ENCODE data around the gene DENND1A. TPM values are rescaled to one million over a fixed set of nuclear protein-coding genes. Genes with fewer than 3 reads are reported as not detected.

DENND1A gene
- total and polyA plus RNA-seq, 2 of the 13 experiments (the other 11 are each of a cell fraction or from before 2014, with no cell fraction given) = 14.8 to 30.1 TPM

GRCh38 chr9:123807251-123807650 is 122.7 kb downstream of the DENND1A start:
- intact Hi-C loops (cut with micrococcal nuclease; ENCODE audit: unreplicated experiment) = no loop called here
- in situ Hi-C loops (cut with HindIII; ENCODE audit: extremely low pct_ligation_motif_present, low pct_unique_long_range_greater_than_20kb) = no loop called here
- no peak for FAIRE-seq

GRCh38 chr9:123806829-123807228 is 123.1 kb downstream of the DENND1A start:
- H3K4me3 ChIP-seq (replicated peaks in 1 of 3; ENCODE audit: insufficient read depth in 1 of 3, low read depth in 2 of 3, low read length in 3 of 3) = no peak overlapping the region
- peaks cover 2% of the 10 kb centered on the region; the same call in 1 of the 2 replicates for H4K20me1 ChIP-seq (ENCODE audit: insufficient read depth, low read length)
- peaks cover 2% of the 10 kb centered on the region for H3K79me2 ChIP-seq (ENCODE audit: insufficient read depth, low read length)
- no peak for ATAC-seq
- in situ Hi-C loops (cut with HindIII; ENCODE audit: extremely low pct_ligation_motif_present, low pct_unique_long_range_greater_than_20kb) = no loop called here
- no TSS peak for BruUV-seq (replicated peaks)
- no peak for DNase-seq (ENCODE audit: low spot score)
- TF ChIP-seq HMG20A (CRISPR knock-in tag; IDR thresholded peaks at IDR 0.05; ENCODE audit: borderline replicate concordance) (no peak), JARID2 (CRISPR knock-in tag; IDR thresholded peaks at IDR 0.05; ENCODE audit: insufficient replicate concordance) (no peak), UBTF (CRISPR knock-in tag; IDR thresholded peaks at IDR 0.05) (no peak), CEBPB (IDR thresholded peaks at IDR 0.05; ENCODE audit: borderline replicate concordance, low read depth, low read length) (0 out of 2 replicates have a peak, but pooled peaks have one; percentile 45)
- H3K27me3 ChIP-seq (ENCODE audit: control insufficient read depth in 1 of 2, insufficient read depth in 2 of 2, low read length in 2 of 2) = no peaks in the 10 kb centered on the region
- no peaks in the 10 kb centered on the region for H3K4me1 ChIP-seq (ENCODE audit: insufficient read depth, low read length)
- POLR2A ChIA-PET = no interaction called here
- H3K9ac ChIP-seq (ENCODE audit: insufficient read depth, low read depth, low read length) = no peak overlapping the region
- no peak for FAIRE-seq
- H3K4me2 ChIP-seq (ENCODE audit: low read depth, low read length) = no peak overlapping the region
- no peaks in the 10 kb centered on the region for H3K36me3 ChIP-seq (replicated peaks in 1 of 2; ENCODE audit: control insufficient read depth in 1 of 2, insufficient read depth in 2 of 2, low read length in 2 of 2)
- H3K27ac ChIP-seq (ENCODE audit: extremely low read length, insufficient read depth, low read length) = no peak overlapping the region
- intact Hi-C loops (cut with micrococcal nuclease; ENCODE audit: unreplicated experiment) = no loop called here
- H3K9me3 ChIP-seq (ENCODE audit: low read length) = no peaks in the 10 kb centered on the region
- H2AFZ ChIP-seq (ENCODE audit: low read length) = no peak overlapping the region
- CTCF ChIA-PET (ENCODE audit: low intra/inter-chr PET ratio, low total read pairs) = no interaction called here

More at GRCh38 chr9:123807251-123807650, 122.7 kb downstream of the DENND1A start:
- no peak overlapping the region for H3K4me2 ChIP-seq (ENCODE audit: low read depth, low read length)
- CTCF ChIA-PET (ENCODE audit: low intra/inter-chr PET ratio, low total read pairs) = no interaction called here
- ATAC-seq (no peak), DNase-seq (ENCODE audit: low spot score) (no peak)
- H3K9ac ChIP-seq (ENCODE audit: insufficient read depth, low read depth, low read length) = no peak overlapping the region
- H3K27me3 ChIP-seq (ENCODE audit: control insufficient read depth in 1 of 2, insufficient read depth in 2 of 2, low read length in 2 of 2) = no peaks in the 10 kb centered on the region
- 98% methylated on average over 4 of the region's 4 CpGs for WGBS (ENCODE audit: low lambda C conversion rate)
- POLR2A ChIA-PET = no interaction called here
- no peak overlapping the region for H3K4me3 ChIP-seq (replicated peaks in 1 of 3; ENCODE audit: insufficient read depth in 1 of 3, low read depth in 2 of 3, low read length in 3 of 3)
- H3K27ac ChIP-seq (ENCODE audit: extremely low read length, insufficient read depth, low read length) = no peak overlapping the region
- no peaks in the 10 kb centered on the region for H3K9me3 ChIP-seq (ENCODE audit: low read length)
- TF ChIP-seq MZF1 (CRISPR knock-in tag; IDR thresholded peaks at IDR 0.05; ENCODE audit: borderline replicate concordance) (no peak), ZNF441 (CRISPR knock-in tag; IDR thresholded peaks at IDR 0.05; ENCODE audit: borderline replicate concordance) (no peak), ZSCAN5A (CRISPR knock-in tag; IDR thresholded peaks at IDR 0.05; ENCODE audit: borderline replicate concordance) (no peak), ZNF33A (CRISPR knock-in tag; IDR thresholded peaks at IDR 0.05; ENCODE audit: borderline replicate concordance) (no peak)
- H3K36me3 ChIP-seq (replicated peaks in 1 of 2; ENCODE audit: control insufficient read depth in 1 of 2, insufficient read depth in 2 of 2, low read length in 2 of 2) = no peaks in the 10 kb centered on the region
- H2AFZ ChIP-seq (ENCODE audit: low read length) = no peak overlapping the region
- peaks cover 2% of the 10 kb centered on the region; the same call in 1 of the 2 replicates for H4K20me1 ChIP-seq (ENCODE audit: insufficient read depth, low read length)
- no peaks in the 10 kb centered on the region for H3K4me1 ChIP-seq (ENCODE audit: insufficient read depth, low read length)
- no TSS peak for BruUV-seq (replicated peaks)
- H3K79me2 ChIP-seq (ENCODE audit: insufficient read depth, low read length) = peaks cover 2% of the 10 kb centered on the region
